ENCODE results near the gene DYNC2H1. TPM values are rescaled to one million over a fixed set of nuclear protein-coding genes. Genes with fewer than 3 reads are reported as not detected.

DYNC2H1 gene, protein sequence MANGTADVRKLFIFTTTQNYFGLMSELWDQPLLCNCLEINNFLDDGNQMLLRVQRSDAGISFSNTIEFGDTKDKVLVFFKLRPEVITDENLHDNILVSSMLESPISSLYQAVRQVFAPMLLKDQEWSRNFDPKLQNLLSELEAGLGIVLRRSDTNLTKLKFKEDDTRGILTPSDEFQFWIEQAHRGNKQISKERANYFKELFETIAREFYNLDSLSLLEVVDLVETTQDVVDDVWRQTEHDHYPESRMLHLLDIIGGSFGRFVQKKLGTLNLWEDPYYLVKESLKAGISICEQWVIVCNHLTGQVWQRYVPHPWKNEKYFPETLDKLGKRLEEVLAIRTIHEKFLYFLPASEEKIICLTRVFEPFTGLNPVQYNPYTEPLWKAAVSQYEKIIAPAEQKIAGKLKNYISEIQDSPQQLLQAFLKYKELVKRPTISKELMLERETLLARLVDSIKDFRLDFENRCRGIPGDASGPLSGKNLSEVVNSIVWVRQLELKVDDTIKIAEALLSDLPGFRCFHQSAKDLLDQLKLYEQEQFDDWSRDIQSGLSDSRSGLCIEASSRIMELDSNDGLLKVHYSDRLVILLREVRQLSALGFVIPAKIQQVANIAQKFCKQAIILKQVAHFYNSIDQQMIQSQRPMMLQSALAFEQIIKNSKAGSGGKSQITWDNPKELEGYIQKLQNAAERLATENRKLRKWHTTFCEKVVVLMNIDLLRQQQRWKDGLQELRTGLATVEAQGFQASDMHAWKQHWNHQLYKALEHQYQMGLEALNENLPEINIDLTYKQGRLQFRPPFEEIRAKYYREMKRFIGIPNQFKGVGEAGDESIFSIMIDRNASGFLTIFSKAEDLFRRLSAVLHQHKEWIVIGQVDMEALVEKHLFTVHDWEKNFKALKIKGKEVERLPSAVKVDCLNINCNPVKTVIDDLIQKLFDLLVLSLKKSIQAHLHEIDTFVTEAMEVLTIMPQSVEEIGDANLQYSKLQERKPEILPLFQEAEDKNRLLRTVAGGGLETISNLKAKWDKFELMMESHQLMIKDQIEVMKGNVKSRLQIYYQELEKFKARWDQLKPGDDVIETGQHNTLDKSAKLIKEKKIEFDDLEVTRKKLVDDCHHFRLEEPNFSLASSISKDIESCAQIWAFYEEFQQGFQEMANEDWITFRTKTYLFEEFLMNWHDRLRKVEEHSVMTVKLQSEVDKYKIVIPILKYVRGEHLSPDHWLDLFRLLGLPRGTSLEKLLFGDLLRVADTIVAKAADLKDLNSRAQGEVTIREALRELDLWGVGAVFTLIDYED (N-terminal part only)
- 10 to 100 TPM in 9 of 10 donors, 1 to 10 TPM in 1; 9.5 to 18.5 (median 11.4) TPM for polyA plus RNA-seq (ENCODE audit: insufficient read length in 10 of 10)
- long read RNA-seq, donor 1: 0 reads
- long read RNA-seq, donor 2, partial matches to known transcripts: 0 of 1 reads
- long read RNA-seq, donor 2, other reads (novel, unspliced or antisense): 0 of 1 reads
- long read RNA-seq, donor 3: 0 reads
- long read RNA-seq, donor 4: 0 reads
- long read RNA-seq, donor 5: 0 reads
- long read RNA-seq, donor 6: 0 reads
- long read RNA-seq, donor 7: 0 reads
- long read RNA-seq, donor 8: 0 reads
- long read RNA-seq, donor 9: 0 reads

DNA sequence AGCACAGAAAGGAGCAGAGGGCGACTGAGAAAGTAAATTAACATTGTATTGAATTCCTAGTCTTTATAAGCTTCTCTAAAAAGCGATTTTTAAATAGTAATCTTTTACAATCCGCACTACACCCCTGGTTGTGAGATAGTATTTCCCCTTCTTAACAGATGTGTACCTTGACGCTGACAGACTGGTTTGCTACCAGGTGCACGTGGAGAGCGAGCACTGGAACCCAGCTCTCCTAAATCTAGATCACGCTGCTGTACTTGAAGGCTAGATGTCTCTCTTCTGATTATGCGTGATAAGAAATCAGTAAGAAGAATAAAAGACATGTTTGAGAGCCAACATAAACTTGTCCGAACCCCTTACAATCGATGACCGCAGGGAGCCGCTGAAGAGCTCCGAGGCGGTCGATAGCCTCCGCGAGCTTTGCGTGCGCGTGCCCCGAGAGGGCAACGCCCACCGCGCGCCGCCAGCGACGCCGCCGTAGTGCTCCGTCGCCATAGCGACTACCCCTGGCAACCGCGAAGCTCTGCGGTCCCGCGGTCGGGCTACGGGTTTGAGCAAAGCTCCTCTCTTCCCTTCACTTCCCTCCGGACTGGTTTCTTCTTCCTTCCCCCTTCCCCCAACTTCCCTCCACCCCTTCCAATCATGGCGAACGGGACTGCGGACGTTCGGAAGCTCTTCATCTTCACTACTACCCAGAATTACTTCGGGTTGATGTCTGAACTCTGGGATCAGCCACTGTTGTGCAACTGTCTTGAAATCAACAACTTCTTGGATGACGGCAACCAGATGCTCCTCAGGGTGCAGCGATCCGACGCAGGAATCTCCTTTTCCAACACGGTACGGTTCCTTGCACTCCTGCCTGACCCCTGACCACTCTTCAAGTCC, at the start of gene DYNC2H1:
DYNC2H1 (plus strand) TSS at position 494 of the 885 bp plus-strand sequence; CDS start at position 643, 149 bp downstream.
- DNase-seq: peak; percentile 91 to 98 (median 96)

DNA sequence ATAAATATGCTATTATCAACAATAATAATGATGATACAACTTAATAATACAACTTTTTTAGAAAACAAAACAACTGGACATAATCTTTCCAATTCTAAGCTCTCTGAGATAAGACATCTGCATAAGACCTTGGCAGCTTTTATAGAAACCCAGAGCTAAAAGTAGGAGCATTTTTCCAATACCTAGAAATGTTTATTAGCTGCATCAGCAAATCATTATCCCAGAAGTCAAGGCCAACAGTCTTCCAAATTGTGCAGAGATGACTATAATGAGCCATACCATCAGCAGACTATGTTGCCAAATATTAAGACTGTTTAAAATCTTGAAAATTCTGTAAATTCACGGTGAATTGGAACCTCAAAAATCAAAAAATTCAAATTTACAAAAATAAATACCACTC, 47.6 kb upstream of the DYNC2H1 start:
- no peak for DNase-seq

DNA sequence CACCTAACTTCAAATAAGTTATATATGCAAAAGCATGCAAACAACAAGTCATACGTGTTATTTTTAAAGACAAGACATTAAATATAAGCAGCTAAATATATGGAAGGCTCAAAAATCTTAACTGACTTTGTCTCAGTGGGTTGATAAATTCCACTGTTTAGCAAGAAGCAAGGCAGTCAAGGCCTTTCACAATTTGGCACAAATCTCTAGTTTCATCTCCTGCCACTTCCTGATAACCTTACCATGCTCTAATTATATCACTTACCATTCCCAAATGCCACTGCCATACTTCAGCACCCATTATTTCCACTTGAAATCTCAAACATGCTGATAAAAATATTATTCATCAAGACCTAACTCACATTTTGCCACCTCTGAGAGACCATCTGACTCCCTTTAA, 42.1 kb upstream of the DYNC2H1 start:
- DNase-seq: no peak

- no peak for DNase-seq
These were observed 39.9 kb upstream of the DYNC2H1 start for GRCh38 chr11:103069367-103069766.

GRCh38 chr11:103070142-103070541, 39.1 kb upstream of the DYNC2H1 start:
- no peak for DNase-seq

- DNase-seq: no peak
These were observed 38.2 kb upstream of the DYNC2H1 start for GRCh38 chr11:103071008-103071407.

GRCh38 chr11:103076361-103076760, 32.9 kb upstream of the DYNC2H1 start:
- DNase-seq: no peak

DNA sequence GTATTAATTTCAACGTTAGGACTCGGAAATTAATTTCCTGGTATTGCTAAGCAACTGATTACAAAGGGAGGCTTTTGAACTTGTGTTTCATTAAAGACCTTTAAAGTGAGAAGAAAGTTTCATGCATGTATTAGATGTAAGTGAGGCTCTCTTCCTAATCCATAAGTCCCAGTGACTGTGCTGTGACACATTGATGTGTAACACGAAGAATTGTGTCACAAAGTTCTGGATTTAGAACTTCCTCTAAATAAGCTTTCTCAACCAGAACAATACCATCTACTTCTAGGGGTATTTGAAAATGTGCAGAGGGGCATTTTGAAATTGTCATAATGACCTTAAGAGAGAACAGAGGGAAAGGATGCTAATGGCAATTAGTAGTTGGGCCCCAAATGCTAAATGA, 31.7 kb upstream of the DYNC2H1 start:
- DNase-seq: no peak

DNA sequence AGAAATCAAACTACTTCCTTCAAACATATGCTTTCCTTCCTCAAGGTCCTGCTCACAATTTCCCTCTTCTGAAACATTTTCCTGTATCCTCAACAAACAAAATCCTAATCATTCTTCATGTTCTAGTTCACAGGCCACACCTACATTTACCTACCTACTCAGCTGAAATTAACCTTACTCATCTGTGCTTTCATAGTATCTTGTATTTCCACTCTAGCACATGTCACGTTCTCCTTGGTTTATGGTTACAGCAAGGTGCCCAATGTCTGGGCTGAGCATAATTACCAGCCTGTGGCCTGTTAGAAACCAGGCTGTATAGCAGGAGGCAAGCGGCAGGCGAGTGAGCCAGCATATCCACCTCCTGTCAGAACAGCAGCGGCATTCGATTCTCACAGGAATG, 30.5 kb upstream of the DYNC2H1 start:
- no peak for DNase-seq

DNA sequence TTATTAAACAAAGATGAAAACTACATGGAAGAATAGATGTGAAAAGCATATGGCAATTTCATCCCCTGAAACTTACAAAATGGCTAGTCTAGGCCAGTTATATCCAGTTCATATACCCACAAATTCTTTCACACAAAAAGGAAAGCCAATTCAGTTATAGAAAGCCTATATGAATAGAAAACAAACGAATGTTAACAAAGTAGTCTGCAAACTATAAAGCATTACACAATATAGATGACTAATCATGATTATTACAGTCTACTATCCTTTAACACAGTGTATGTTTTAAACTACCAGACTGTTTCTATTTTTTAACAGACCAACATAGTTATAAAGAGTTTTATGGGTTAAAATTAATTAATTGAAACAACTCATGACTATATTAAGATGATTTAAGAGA, 29.4 kb upstream of the DYNC2H1 start:
- no peak for DNase-seq

GRCh38 chr11:103085758-103086365, 23.4 kb upstream of the DYNC2H1 start:
- DNase-seq: no peak

GRCh38 chr11:103086461-103086860, 22.8 kb upstream of the DYNC2H1 start:
- DNase-seq: no peak

GRCh38 chr11:103091064-103091800, 18.0 kb upstream of the DYNC2H1 start:
- DNase-seq: peak in 1 of 3 donors; percentile 39

- DNase-seq: peak; percentile 93 to 98 (median 96)
These were observed 17.3 kb upstream of the DYNC2H1 start, which contains the start of gene DCUN1D5 for GRCh38 chr11:103091801-103092524. DCUN1D5 (minus strand) TSS chr11:103092160; CDS start chr11:103091872, 288 bp downstream.

- no peak for DNase-seq
These were observed 11.9 kb upstream of the DYNC2H1 start for GRCh38 chr11:103097279-103097678.

GRCh38 chr11:103109818-103110388, 677 bp downstream of the DYNC2H1 start:
- DNase-seq: no peak

GRCh38 chr11:103110391-103110790, 1.2 kb downstream of the DYNC2H1 start:
- DNase-seq: peak in 2 of 3 donors; percentile 3 to 45

GRCh38 chr11:103111400-103111799, 2.2 kb downstream of the DYNC2H1 start:
- DNase-seq: no peak

Measured in muscle of back (tissue), 13 donors.